ENCODE results near the gene SLF2.

GRCh38 chr10:100882671-100883311 lies 30.0 kb upstream of the SLF2 start:
- TF ChIP-seq, protein P1, sequence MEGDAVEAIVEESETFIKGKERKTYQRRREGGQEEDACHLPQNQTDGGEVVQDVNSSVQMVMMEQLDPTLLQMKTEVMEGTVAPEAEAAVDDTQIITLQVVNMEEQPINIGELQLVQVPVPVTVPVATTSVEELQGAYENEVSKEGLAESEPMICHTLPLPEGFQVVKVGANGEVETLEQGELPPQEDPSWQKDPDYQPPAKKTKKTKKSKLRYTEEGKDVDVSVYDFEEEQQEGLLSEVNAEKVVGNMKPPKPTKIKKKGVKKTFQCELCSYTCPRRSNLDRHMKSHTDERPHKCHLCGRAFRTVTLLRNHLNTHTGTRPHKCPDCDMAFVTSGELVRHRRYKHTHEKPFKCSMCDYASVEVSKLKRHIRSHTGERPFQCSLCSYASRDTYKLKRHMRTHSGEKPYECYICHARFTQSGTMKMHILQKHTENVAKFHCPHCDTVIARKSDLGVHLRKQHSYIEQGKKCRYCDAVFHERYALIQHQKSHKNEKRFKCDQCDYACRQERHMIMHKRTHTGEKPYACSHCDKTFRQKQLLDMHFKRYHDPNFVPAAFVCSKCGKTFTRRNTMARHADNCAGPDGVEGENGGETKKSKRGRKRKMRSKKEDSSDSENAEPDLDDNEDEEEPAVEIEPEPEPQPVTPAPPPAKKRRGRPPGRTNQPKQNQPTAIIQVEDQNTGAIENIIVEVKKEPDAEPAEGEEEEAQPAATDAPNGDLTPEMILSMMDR (IDR thresholded peaks at IDR 0.05) = no peak
- no peak for TF ChIP-seq POLR2A (IDR thresholded peaks at IDR 0.05)
